Stimulated activated naive CD8-positive, alpha-beta T cell treated with anti-CD3 and anti-CD28 coated beads, Interleukin-15, amount 100 ng/mL, for 72 hours (primary cell): ENCODE data around the gene IL22RA2.
"Not testable (repeated sequence)": the region's sequence is repeated elsewhere in the genome, so short reads cannot be mapped to it uniquely, and the experiment has no call there.

Experiments used
- ATAC-seq: fragments of 150-1000 bp; cut with Tn5 transposase; 2 replicates; pipeline ENCODE4 v1.10.0; 2021; ENCODE audit warnings: mild to moderate bottlenecking, moderate library complexity
- DNase-seq, 2 donors: peaks; one replicate each; pipeline ENCODE4 v3.0.0; 2021 to 2022
- H3K27ac Mint-ChIP-seq, 2 donors: one replicate each; pipeline ENCODE4 v1.8.0; 2022; ENCODE audit warnings: mild to moderate bottlenecking in 2 of 2, mixed read lengths in 2 of 2, moderate library complexity in 2 of 2
- H3K27me3 Mint-ChIP-seq: one replicate; pipeline ENCODE4 v1.8.0; 2022; ENCODE audit warnings: mixed read lengths
- H3K4me1 Mint-ChIP-seq: one replicate; pipeline ENCODE4 v1.8.0; 2022; ENCODE audit warnings: mild to moderate bottlenecking, mixed read lengths
- H3K4me3 Mint-ChIP-seq, 2 donors: one replicate each; pipeline ENCODE4 v1.8.0; 2022; ENCODE audit warnings: mild to moderate bottlenecking in 2 of 2, mixed read lengths in 2 of 2, moderate library complexity in 1 of 2
- H3K9me3 Mint-ChIP-seq, 2 donors: one replicate each; pipeline ENCODE4 v1.8.0; 2022; ENCODE audit warnings: mixed read lengths in 2 of 2

The IL22RA2 gene

GRCh38 chr6:137207457-137207856 lies 34.0 kb upstream of the IL22RA2 start:
- H3K4me3 Mint-ChIP-seq, ATAC-seq, H3K27me3 Mint-ChIP-seq, H3K27ac Mint-ChIP-seq, DNase-seq: not testable (repeated sequence)
- peaks cover 21% of the 10 kb centered on the region for H3K4me1 Mint-ChIP-seq
- peaks cover 14 to 27% of the 10 kb centered on the region in 2 donors for H3K9me3 Mint-ChIP-seq

- H3K27ac Mint-ChIP-seq: peak overlapping the region in 1 of 2 donors; percentile 64
- no peaks in the 10 kb centered on the region for H3K27me3 Mint-ChIP-seq
- DNase-seq (no peak), ATAC-seq (no peak)
- H3K4me3 Mint-ChIP-seq: no peak overlapping the region
- H3K4me1 Mint-ChIP-seq: peaks cover 12% of the 10 kb centered on the region
- peaks cover 14 to 27% of the 10 kb centered on the region in 2 donors for H3K9me3 Mint-ChIP-seq
Observed at GRCh38 chr6:137206577-137206976, 33.1 kb upstream of the IL22RA2 start.

GRCh38 chr6:137203256-137203655 lies 29.8 kb upstream of the IL22RA2 start:
- no peaks in the 10 kb centered on the region for H3K27me3 Mint-ChIP-seq
- DNase-seq: no peak
- H3K4me3 Mint-ChIP-seq: no peak overlapping the region
- ATAC-seq: no peak
- H3K4me1 Mint-ChIP-seq: no peaks in the 10 kb centered on the region
- no peak overlapping the region for H3K27ac Mint-ChIP-seq
- peaks cover 5 to 10% of the 10 kb centered on the region in 2 donors for H3K9me3 Mint-ChIP-seq

GRCh38 chr6:137202078-137202477 lies 28.6 kb upstream of the IL22RA2 start:
- Mint-ChIP-seq H3K4me1 (no peaks in the 10 kb centered on the region), H3K27ac (no peak overlapping the region), H3K27me3 (no peaks in the 10 kb centered on the region), H3K9me3 (no peaks in the 10 kb centered on the region), H3K4me3 (no peak overlapping the region)
- ATAC-seq: no peak
- no peak for DNase-seq

- DNase-seq: no peak
- H3K9me3 Mint-ChIP-seq: no peaks in the 10 kb centered on the region
- H3K4me1 Mint-ChIP-seq: no peaks in the 10 kb centered on the region
- H3K27me3 Mint-ChIP-seq: no peaks in the 10 kb centered on the region
- H3K27ac Mint-ChIP-seq: no peak overlapping the region
- H3K4me3 Mint-ChIP-seq: no peak overlapping the region
- no peak for ATAC-seq
Observed at GRCh38 chr6:137201006-137201405, 27.6 kb upstream of the IL22RA2 start.

GRCh38 chr6:137200288-137200687 lies 26.8 kb upstream of the IL22RA2 start:
- Mint-ChIP-seq H3K27ac (no peak overlapping the region), H3K4me1 (no peaks in the 10 kb centered on the region), H3K27me3 (no peaks in the 10 kb centered on the region), H3K4me3 (no peak overlapping the region), H3K9me3 (no peaks in the 10 kb centered on the region)
- no peak for ATAC-seq
- DNase-seq: no peak

GRCh38 chr6:137197684-137198645 lies 24.5 kb upstream of the IL22RA2 start:
- no peaks in the 10 kb centered on the region for H3K9me3 Mint-ChIP-seq
- ATAC-seq (no peak), DNase-seq (no peak)
- H3K27ac Mint-ChIP-seq: peak overlapping the region; percentile 10 to 74
- H3K27me3 Mint-ChIP-seq: no peaks in the 10 kb centered on the region
- no peaks in the 10 kb centered on the region for H3K4me1 Mint-ChIP-seq
- H3K4me3 Mint-ChIP-seq: no peak overlapping the region

- Mint-ChIP-seq H3K27ac (peak overlapping the region in 1 of 2 donors; percentile 24), H3K9me3 (peaks cover 6 to 7% of the 10 kb centered on the region in 2 donors), H3K27me3 (no peaks in the 10 kb centered on the region), H3K4me1 (no peaks in the 10 kb centered on the region), H3K4me3 (no peak overlapping the region)
- DNase-seq (no peak), ATAC-seq (no peak)
Observed at GRCh38 chr6:137193256-137194070, 20.0 kb upstream of the IL22RA2 start.

GRCh38 chr6:137192821-137193220 lies 19.4 kb upstream of the IL22RA2 start:
- H3K9me3 Mint-ChIP-seq: peaks cover 6 to 7% of the 10 kb centered on the region in 2 donors
- H3K27me3 Mint-ChIP-seq: no peaks in the 10 kb centered on the region
- no peak overlapping the region for H3K27ac Mint-ChIP-seq
- no peak overlapping the region for H3K4me3 Mint-ChIP-seq
- H3K4me1 Mint-ChIP-seq: no peaks in the 10 kb centered on the region
- no peak for DNase-seq
- ATAC-seq: no peak

- H3K27ac Mint-ChIP-seq: no peak overlapping the region
- ATAC-seq: no peak
- H3K9me3 Mint-ChIP-seq: peaks cover 8 to 10% of the 10 kb centered on the region in 2 donors
- no peaks in the 10 kb centered on the region for H3K27me3 Mint-ChIP-seq
- no peak overlapping the region for H3K4me3 Mint-ChIP-seq
- no peak for DNase-seq
- no peaks in the 10 kb centered on the region for H3K4me1 Mint-ChIP-seq
Observed at GRCh38 chr6:137191670-137192069, 18.2 kb upstream of the IL22RA2 start.

GRCh38 chr6:137191236-137191635 lies 17.8 kb upstream of the IL22RA2 start:
- Mint-ChIP-seq H3K27ac (no peak overlapping the region), H3K4me3 (no peak overlapping the region), H3K9me3 (peaks cover 11 to 14% of the 10 kb centered on the region in 2 donors), H3K4me1 (no peaks in the 10 kb centered on the region), H3K27me3 (no peaks in the 10 kb centered on the region)
- ATAC-seq (no peak), DNase-seq (no peak)

- H3K9me3 Mint-ChIP-seq: peaks cover 17 to 18% of the 10 kb centered on the region in 2 donors
- no peaks in the 10 kb centered on the region for H3K27me3 Mint-ChIP-seq
- ATAC-seq: no peak
- no peaks in the 10 kb centered on the region for H3K4me1 Mint-ChIP-seq
- no peak overlapping the region for H3K4me3 Mint-ChIP-seq
- DNase-seq: no peak
- no peak overlapping the region for H3K27ac Mint-ChIP-seq
Observed at GRCh38 chr6:137190583-137191094, 17.2 kb upstream of the IL22RA2 start.

- Mint-ChIP-seq H3K4me3 (no peak overlapping the region), H3K27me3 (no peaks in the 10 kb centered on the region), H3K4me1 (no peaks in the 10 kb centered on the region), H3K27ac (no peak overlapping the region), H3K9me3 (peaks cover 28 to 34% of the 10 kb centered on the region in 2 donors)
- DNase-seq (no peak), ATAC-seq (no peak)
Observed at GRCh38 chr6:137188855-137189254, 15.4 kb upstream of the IL22RA2 start.

GRCh38 chr6:137185290-137185689 lies 11.8 kb upstream of the IL22RA2 start:
- peaks cover 45 to 50% of the 10 kb centered on the region in 2 donors for H3K9me3 Mint-ChIP-seq
- no peak for ATAC-seq
- no peak overlapping the region for H3K27ac Mint-ChIP-seq
- DNase-seq: no peak
- H3K27me3 Mint-ChIP-seq: no peaks in the 10 kb centered on the region
- H3K4me3 Mint-ChIP-seq: no peak overlapping the region
- no peaks in the 10 kb centered on the region for H3K4me1 Mint-ChIP-seq

- Mint-ChIP-seq H3K27me3 (no peaks in the 10 kb centered on the region), H3K4me3 (no peak overlapping the region), H3K4me1 (no peaks in the 10 kb centered on the region), H3K9me3 (peaks cover 44 to 50% of the 10 kb centered on the region in 2 donors), H3K27ac (no peak overlapping the region)
- ATAC-seq (no peak), DNase-seq (no peak)
Observed at GRCh38 chr6:137182654-137183073, 9.2 kb upstream of the IL22RA2 start.
